Stomach (tissue), 9 donors: Measurements from ENCODE around the gene AJUBA. TPM values are rescaled to one million over a fixed set of nuclear protein-coding genes. Genes with fewer than 3 reads are reported as not detected.

Experiments used
- DNase-seq, 2 donors: peaks; one replicate each; pipeline versions ENCODE4 v3.0.0 to v3.0.0-alpha.2; 2013 to 2019
- H3K27ac ChIP-seq, 5 donors: fragments of 200-600 bp in 4 of 5; sonication (generic) in 4 of 5; one replicate each; pipeline ENCODE4 v1.5.1; 2013 to 2019; ENCODE audit warnings: mild to moderate bottlenecking in 1 of 5, moderate library complexity in 1 of 5
- H3K27me3 ChIP-seq, 3 donors: fragments of 200-600 bp; sonication (generic); one replicate each; pipeline ENCODE4 v1.5.1; 2017 to 2019; ENCODE audit warnings: mixed run types in 1 of 3
- H3K36me3 ChIP-seq, 4 donors: fragments of 200-600 bp; sonication (generic); 1 replicate in 3 of 4; 2 replicates in 1 of 4; pipeline ENCODE4 v1.5.1; 2016 to 2019
- H3K4me1 ChIP-seq, 4 donors: fragments of 200-600 bp; sonication (generic); one replicate each; pipeline ENCODE4 v1.5.1; 2016 to 2019
- H3K4me3 ChIP-seq, 4 donors: fragments of 200-600 bp; sonication (generic) in 3 of 4; one replicate each; pipeline ENCODE4 v1.5.1; 2016 to 2019; ENCODE audit warnings: mild to moderate bottlenecking in 1 of 4
- H3K9me3 ChIP-seq, 4 donors: fragments of 200-600 bp; sonication (generic); one replicate each; pipeline ENCODE4 v1.5.1; 2016 to 2019
- EP300 ChIP-seq: sonication (generic); formaldehyde crosslinking; IDR thresholded peaks from one replicate; pipeline ENCODE4 v1.6.1; 2017; ENCODE audit warnings: antibody characterized with exemption
- POLR2A ChIP-seq, 4 donors: fragments of 450-650 bp; IDR thresholded peaks; one replicate each; pipeline ENCODE4 v1.6.1; 2016; ENCODE audit warnings: antibody characterized with exemption in 4 of 4, control low read depth in 2 of 4, mild to moderate bottlenecking in 1 of 4, moderate library complexity in 1 of 4
- POLR2AphosphoS5 ChIP-seq, 3 donors: sonication (generic); formaldehyde crosslinking; IDR thresholded peaks; one replicate each; pipeline ENCODE4 v1.6.1; 2016; ENCODE audit warnings: antibody characterized with exemption in 3 of 3
- WGBS, 5 donors: extraction: QIAGEN DNeasy Blood & Tissue Kit in 3 of 5; methylation state at CpG; one replicate each; pipeline versions ENCODE4 v1.1.5 to v1.1.7; 2013 to 2018; 5-methylcytosine and 5-hydroxymethylcytosine counted together
- intact Hi-C: fragments of 100-400 bp; cut with DNase I; formaldehyde crosslinking; loops from one replicate; pipeline ENCODE4 v1.15.1; 2023; ENCODE audit warnings: low total_unique reads
- polyA plus RNA-seq, 3 donors: library from polyadenylated mRNA; stranded (reverse); fragments of 200-250 nt; gene quantifications; one replicate each; pipeline ENCODE4 v1.2.3, GENCODE V29; 2013
- total RNA-seq, 5 donors: library from RNA; depleted of rRNA; stranded (reverse); fragments of >200 nt; gene quantifications; one replicate each; pipeline versions ENCODE4 v1.1.0 to v1.2.3, GENCODE V29; 2014 to 2016
- TF ChIP-seq, protein P1 (sequence below), 7 experiments: fragments of 450-650 bp in 4 of 7; fragments of 200-600 bp in 3 of 7; sonication (generic) in 3 of 7; IDR thresholded peaks; one replicate each; pipeline ENCODE4 v1.5.1; 2016 to 2019; ENCODE audit warnings: antibody characterized with exemption in 7 of 7, control low read depth in 2 of 7, mild to moderate bottlenecking in 1 of 7
- donor health status: healthy with polysubstance abuse.
- donor health status: Bipolar disorder and iron deficiency.
- donor health status: healthy.

AJUBA gene
- total and polyA plus RNA-seq, 8 donors, result 1.5 to 13.3 (median 6.9) TPM; not detected in 1

DNA sequence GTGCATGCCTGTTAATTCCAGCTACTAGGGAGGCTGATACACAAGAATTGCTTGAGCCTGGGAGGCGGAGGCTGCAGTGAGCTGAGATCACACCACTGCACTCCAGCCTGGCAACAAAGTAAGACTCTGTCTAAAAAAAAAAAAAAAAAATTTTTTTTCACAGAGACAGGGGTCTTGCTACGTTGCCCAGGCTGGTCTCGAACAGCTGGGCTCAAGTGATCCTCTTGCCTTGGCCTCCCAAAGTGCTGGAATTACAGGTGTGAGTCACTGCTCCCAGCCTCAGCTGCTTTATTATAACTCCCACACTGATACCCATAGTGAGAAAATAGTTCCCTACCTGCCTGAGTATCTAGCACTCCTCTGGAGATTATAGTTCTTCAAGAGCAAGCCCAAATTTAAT, 36.7 kb downstream of the AJUBA start:
- WGBS, 5 donors, result 92 to 97% (median 96%) methylated on average over 3 of the region's 3 CpGs
- TF ChIP-seq POLR2A (IDR thresholded peaks at IDR 0.05), result no peak
- TF ChIP-seq, protein P1, sequence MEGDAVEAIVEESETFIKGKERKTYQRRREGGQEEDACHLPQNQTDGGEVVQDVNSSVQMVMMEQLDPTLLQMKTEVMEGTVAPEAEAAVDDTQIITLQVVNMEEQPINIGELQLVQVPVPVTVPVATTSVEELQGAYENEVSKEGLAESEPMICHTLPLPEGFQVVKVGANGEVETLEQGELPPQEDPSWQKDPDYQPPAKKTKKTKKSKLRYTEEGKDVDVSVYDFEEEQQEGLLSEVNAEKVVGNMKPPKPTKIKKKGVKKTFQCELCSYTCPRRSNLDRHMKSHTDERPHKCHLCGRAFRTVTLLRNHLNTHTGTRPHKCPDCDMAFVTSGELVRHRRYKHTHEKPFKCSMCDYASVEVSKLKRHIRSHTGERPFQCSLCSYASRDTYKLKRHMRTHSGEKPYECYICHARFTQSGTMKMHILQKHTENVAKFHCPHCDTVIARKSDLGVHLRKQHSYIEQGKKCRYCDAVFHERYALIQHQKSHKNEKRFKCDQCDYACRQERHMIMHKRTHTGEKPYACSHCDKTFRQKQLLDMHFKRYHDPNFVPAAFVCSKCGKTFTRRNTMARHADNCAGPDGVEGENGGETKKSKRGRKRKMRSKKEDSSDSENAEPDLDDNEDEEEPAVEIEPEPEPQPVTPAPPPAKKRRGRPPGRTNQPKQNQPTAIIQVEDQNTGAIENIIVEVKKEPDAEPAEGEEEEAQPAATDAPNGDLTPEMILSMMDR (IDR thresholded peaks at IDR 0.05), result no peak
- TF ChIP-seq EP300, result no peak
- no peak for TF ChIP-seq POLR2AphosphoS5 (IDR thresholded peaks at IDR 0.05)
- Histone ChIP-seq H3K9me3 (no peaks in the 10 kb centered on the region), H3K27me3 (no peaks in the 10 kb centered on the region), H3K4me3 (no peak overlapping the region), H3K4me1 (no peaks in the 10 kb centered on the region), H3K27ac (no peak overlapping the region), H3K36me3 (peaks cover 18 to 86% (median 67%) of the 10 kb centered on the region in 4 donors)
- intact Hi-C loops, result no loop called here
- DNase-seq, result no peak

DNA sequence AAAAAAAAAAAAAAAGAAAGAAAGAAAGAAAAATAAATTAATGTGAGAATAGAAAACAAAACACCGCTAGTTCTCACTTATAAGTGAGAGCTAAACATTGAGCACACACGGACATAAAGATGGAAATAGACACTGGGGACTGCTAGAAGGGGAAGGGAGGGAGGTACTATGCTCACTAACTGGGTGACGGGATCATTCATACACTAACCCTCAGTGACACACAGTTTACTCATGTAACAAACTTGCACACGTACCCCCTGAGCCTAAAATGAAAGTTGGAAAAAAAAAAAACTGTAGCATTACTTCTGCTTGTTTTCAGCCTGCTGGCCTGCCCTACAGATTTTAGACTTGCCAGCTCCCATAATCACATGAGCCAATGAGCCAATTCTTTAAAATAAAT, 42.7 kb downstream of the AJUBA start:
- intact Hi-C loops, result no loop called here

DNA sequence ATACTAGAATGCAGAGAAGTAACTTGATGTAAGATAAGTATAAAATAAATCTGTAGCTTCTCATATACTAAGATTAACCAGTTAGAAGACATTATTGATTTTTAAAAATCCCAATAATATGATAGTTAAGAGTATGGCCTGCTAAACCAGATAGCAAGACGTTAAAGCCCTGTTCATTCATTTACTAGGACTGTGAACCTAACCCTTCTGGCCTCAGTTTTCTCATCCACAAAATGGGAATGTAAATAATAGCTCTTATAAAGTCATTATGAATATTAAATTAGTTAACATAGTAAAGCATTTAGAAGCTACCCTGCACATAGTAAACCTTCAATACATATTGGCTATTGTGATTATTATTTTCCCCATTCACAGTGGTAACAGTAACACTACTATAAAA, 47.2 kb downstream of the AJUBA start:
- 80 to 90% (median 84%) methylated on average over 1 of the region's 1 CpG for WGBS, 5 donors
- H3K4me3 ChIP-seq, result no peak overlapping the region
- H3K4me1 ChIP-seq, result peaks cover 0 to 16% (median 5%) of the 10 kb centered on the region in 4 donors
- no peak overlapping the region for H3K27ac ChIP-seq
- DNase-seq, result no peak
- H3K36me3 ChIP-seq, result peaks cover 0 to 26% (median 4%) of the 10 kb centered on the region in 4 donors
- intact Hi-C loops, result no loop called here
- H3K27me3 ChIP-seq, result no peaks in the 10 kb centered on the region
- H3K9me3 ChIP-seq, result no peaks in the 10 kb centered on the region
- TF ChIP-seq POLR2AphosphoS5 (IDR thresholded peaks at IDR 0.05), result no peak
- no peak for TF ChIP-seq POLR2A (IDR thresholded peaks at IDR 0.05)
- TF ChIP-seq, protein P1 (IDR thresholded peaks at IDR 0.05), result no peak
- no peak for TF ChIP-seq EP300

More for the DNA sequence above, 42.7 kb downstream of the AJUBA start:
- DNase-seq, result no peak
- H3K4me3 ChIP-seq, result no peak overlapping the region
- H3K9me3 ChIP-seq, result no peaks in the 10 kb centered on the region
- 89 to 94% (median 93%) methylated on average over 4 of the region's 4 CpGs for WGBS, 5 donors
- peaks cover 0 to 44% (median 23%) of the 10 kb centered on the region in 4 donors for H3K36me3 ChIP-seq
- H3K27me3 ChIP-seq, result no peaks in the 10 kb centered on the region
- no peak for TF ChIP-seq POLR2AphosphoS5 (IDR thresholded peaks at IDR 0.05)
- H3K27ac ChIP-seq, result no peak overlapping the region
- H3K4me1 ChIP-seq, result no peaks in the 10 kb centered on the region

DNA sequence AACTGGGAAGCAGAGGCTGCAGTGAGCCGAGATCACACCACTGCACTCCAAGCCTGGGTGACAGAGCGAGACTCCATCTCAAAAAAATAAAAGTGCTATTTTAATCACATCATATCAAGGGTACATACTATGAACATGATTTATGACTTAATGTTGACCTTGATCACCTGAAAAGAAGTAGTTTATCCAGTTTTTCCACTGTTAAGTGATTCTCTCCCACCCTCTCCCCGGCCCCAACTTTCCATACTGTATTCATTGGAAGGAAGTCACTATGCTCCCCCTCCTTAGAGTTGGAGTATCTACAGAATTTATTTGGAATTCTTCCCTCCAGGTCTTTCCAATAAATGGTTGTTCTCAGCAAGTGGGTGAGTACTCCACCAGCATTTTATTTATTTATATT, 50.2 kb downstream of the AJUBA start:
- 41 to 70% (median 44%) methylated on average over 3 of the region's 3 CpGs for WGBS, 5 donors

DNA sequence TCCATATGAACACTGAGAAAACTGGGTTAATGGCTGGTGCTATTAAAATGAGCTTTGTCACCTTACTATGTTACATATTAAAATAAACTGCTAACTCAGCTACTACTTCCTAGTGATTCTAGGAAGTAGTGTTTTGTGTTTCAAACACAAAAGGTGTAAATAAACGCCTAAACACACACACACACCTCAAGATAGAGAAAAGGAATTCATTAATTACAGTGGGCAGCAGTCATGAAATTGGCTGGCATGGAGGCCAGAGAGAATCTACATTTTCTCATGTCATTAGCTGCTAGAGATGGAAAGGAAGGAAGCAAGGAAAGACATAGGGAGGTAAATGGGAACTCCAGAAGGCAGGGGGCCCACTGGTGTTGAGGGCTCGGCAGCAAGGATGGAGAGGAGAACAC, 52.4 kb downstream of the AJUBA start:
- no peak for DNase-seq
- 2 to 5% (median 3%) methylated on average over 2 of the region's 2 CpGs for WGBS, 5 donors
- intact Hi-C loops, result no loop called here
- TF ChIP-seq POLR2AphosphoS5 (IDR thresholded peaks at IDR 0.05), result no peak
- H3K27me3 ChIP-seq, result no peaks in the 10 kb centered on the region
- H3K4me1 ChIP-seq, result peaks cover 20 to 43% (median 31%) of the 10 kb centered on the region in 4 donors
- H3K4me3 ChIP-seq, result peak overlapping the region; percentile 73 to 97 (median 88)
- H3K9me3 ChIP-seq, result no peaks in the 10 kb centered on the region
- peak overlapping the region; percentile 79 to 97 (median 92) for H3K27ac ChIP-seq
- H3K36me3 ChIP-seq, result peaks cover 9 to 27% (median 16%) of the 10 kb centered on the region in 4 donors

More for the DNA sequence above, 50.2 kb downstream of the AJUBA start:
- no peak for TF ChIP-seq POLR2A (IDR thresholded peaks at IDR 0.05)
- peak overlapping the region in 1 of 5 donors; percentile 37 for H3K27ac ChIP-seq
- no peaks in the 10 kb centered on the region for H3K9me3 ChIP-seq
- H3K36me3 ChIP-seq, result peaks cover 0 to 12% (median 1%) of the 10 kb centered on the region in 4 donors
- no peak overlapping the region for H3K4me3 ChIP-seq
- DNase-seq, result peak in 1 of 2 donors; percentile 58
- intact Hi-C loops, result no loop called here
- peaks cover 17 to 37% (median 25%) of the 10 kb centered on the region in 4 donors for H3K4me1 ChIP-seq
- H3K27me3 ChIP-seq, result no peaks in the 10 kb centered on the region
